Activated CD8-positive, alpha-beta T cell treated with anti-CD3 and anti-CD28 coated beads for 36 hours (primary cell): Measurements from ENCODE around the gene ATP5F1D. TPM values are rescaled to one million over a fixed set of nuclear protein-coding genes. Genes with fewer than 3 reads are reported as not detected.

Source experiments
- ATAC-seq: fragments of 200-7000 bp; cut with Tn5 transposase; one replicate; pipeline ENCODE4 v1.10.0; 2021; ENCODE audit warnings: mild to moderate bottlenecking, moderate library complexity
- CTCF ChIA-PET: fragments of 350-600 bp; sonication (Branson Sonifier 250); formaldehyde crosslinking; loops from one replicate; lab custom pipeline; 2021; ENCODE audit warnings: antibody characterized with exemption; lab: Charles Lee
- POLR2A ChIA-PET: fragments of 350-600 bp; sonication (Branson Sonifier 250); formaldehyde crosslinking; loops from one replicate; lab custom pipeline; 2021; ENCODE audit warnings: antibody characterized with exemption; lab: Charles Lee
- DNase-seq: peaks from one replicate; pipeline ENCODE4 v3.0.0-alpha.2; 2020
- H3K27ac Mint-ChIP-seq: one replicate; pipeline ENCODE4 v1.8.0; 2021; ENCODE audit warnings: mild to moderate bottlenecking, mixed read lengths
- H3K27me3 Mint-ChIP-seq: one replicate; pipeline ENCODE4 v1.8.0; 2021; ENCODE audit warnings: mixed read lengths
- H3K36me3 Mint-ChIP-seq: one replicate; pipeline ENCODE4 v1.8.0; 2021; ENCODE audit warnings: low read depth, mixed read lengths
- H3K4me1 Mint-ChIP-seq: one replicate; pipeline ENCODE4 v1.8.0; 2021; ENCODE audit warnings: low read depth, mixed read lengths
- H3K4me3 Mint-ChIP-seq: one replicate; pipeline ENCODE4 v1.8.0; 2021; ENCODE audit warnings: mild to moderate bottlenecking, moderate library complexity, mixed read lengths
- H3K9me3 Mint-ChIP-seq: one replicate; pipeline ENCODE4 v1.8.0; 2021; ENCODE audit warnings: mixed read lengths
- intact Hi-C: fragments of 100-400 bp; cut with micrococcal nuclease; formaldehyde crosslinking; loops from one replicate; pipeline ENCODE4 v1.10.0; 2022
- total RNA-seq, 2 experiments: library from RNA; stranded (reverse); gene quantifications; one replicate each; pipeline ENCODE4 v1.2.3, GENCODE V29; 2021
- TF ChIP-seq, protein P1 (sequence below): fragments of 200-600 bp; IDR thresholded peaks from one replicate; pipeline ENCODE4 v1.8.0; 2022; ENCODE audit warnings: antibody characterized with exemption, mild to moderate bottlenecking

The ATP5F1D gene
- total RNA-seq, 2 experiments from 2014 or later = 186 to 199 TPM

DNA sequence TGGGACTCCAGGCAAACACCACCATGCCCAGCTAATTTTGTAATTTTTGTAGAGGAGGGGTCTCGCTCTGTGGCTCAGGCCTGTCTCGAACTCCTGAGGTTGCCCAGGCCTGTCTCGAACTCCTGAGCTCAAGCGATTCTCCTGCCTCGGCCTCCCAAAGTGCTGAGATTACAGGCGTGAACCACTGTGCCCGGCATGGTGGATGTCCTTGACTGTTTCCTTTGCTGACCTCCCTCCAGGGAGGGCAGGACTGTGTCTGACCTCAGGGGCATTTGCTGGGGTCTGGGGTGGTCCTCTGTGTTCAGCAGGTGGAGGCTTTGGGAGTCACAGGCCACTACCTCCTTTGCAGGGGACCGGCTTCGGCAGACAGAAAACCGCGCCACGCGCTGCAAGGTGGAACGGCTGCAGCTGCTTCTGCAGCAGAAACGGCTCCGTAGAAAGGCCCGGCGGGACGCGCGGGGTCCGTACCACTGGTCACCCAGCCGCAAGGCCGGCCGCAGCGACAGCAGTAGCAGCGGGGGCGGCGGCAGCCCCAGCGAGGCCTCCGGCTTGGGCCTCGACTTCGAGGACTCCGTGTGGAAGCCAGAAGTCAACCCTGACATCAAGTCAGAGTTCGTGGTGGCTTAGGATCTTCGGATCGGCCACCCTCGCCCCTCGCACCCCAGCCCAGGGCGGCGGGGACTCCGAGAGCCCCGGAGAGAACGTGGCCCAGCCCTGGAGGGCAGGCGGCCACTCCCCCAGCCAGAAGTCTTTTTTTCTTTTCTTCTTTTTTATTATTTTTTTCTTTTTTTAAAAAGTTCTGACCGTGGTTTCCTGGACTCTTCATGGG, 15.3 kb downstream of the ATP5F1D start:
- H3K9me3 Mint-ChIP-seq = no peaks in the 10 kb centered on the region
- H3K27me3 Mint-ChIP-seq = no peaks in the 10 kb centered on the region
- peak overlapping the region; percentile 68 for H3K27ac Mint-ChIP-seq
- TF ChIP-seq, protein P1, sequence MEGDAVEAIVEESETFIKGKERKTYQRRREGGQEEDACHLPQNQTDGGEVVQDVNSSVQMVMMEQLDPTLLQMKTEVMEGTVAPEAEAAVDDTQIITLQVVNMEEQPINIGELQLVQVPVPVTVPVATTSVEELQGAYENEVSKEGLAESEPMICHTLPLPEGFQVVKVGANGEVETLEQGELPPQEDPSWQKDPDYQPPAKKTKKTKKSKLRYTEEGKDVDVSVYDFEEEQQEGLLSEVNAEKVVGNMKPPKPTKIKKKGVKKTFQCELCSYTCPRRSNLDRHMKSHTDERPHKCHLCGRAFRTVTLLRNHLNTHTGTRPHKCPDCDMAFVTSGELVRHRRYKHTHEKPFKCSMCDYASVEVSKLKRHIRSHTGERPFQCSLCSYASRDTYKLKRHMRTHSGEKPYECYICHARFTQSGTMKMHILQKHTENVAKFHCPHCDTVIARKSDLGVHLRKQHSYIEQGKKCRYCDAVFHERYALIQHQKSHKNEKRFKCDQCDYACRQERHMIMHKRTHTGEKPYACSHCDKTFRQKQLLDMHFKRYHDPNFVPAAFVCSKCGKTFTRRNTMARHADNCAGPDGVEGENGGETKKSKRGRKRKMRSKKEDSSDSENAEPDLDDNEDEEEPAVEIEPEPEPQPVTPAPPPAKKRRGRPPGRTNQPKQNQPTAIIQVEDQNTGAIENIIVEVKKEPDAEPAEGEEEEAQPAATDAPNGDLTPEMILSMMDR = no peak
- peaks cover 46% of the 10 kb centered on the region for H3K36me3 Mint-ChIP-seq
- ATAC-seq = no peak
- DNase-seq = no peak
- H3K4me3 Mint-ChIP-seq = no peak overlapping the region
- H3K4me1 Mint-ChIP-seq = peaks cover 44% of the 10 kb centered on the region
- intact Hi-C loops = no loop called here
- POLR2A ChIA-PET = interaction anchor here (0.9 to 1.8 kb wide), 2 partner anchors 13 to 18 kb away, joined by 3 to 8 read pairs; partner anchors contain the start of gene FAM174C
- CTCF ChIA-PET = interaction anchor here (3.0 to 16.1 kb wide), 2 partner anchors 10 to 13 kb away, joined by 14 to 449 read pairs; partner anchors contain the start of gene ATP5F1D

DNA sequence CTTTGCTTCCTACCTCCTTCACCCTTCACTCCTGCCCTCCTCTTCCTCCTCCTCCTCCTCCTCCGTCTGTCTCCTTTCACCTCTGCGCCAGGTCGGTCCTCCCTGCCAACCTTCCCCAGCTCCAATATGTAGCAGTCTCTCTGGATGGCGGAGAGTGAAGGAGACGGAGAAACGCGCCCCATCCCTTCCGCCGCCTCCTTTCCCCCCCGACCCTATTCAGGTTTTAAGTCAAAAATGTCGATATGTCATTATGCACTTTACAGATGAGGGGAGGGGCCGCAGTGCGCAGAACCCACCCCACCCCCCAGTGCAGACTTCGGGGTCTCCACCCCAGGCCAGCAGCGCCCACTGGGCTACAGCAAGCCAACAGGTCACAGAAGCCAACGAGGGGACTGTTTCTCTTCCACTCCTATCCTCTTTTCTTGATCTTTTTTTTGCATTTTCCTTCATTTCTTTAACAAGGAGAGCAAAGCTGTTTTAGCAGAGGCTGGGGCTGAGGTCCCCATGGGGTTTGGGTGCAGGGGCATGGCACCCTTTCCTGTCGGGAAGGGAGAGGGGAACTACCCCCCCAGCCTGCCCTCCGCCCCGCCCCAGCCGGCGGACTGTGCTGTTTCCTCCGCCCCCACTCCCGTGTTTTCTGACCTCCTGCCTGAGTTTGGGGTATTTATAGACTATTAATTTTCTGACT, 16.1 kb downstream of the ATP5F1D start:
- CTCF ChIA-PET = interaction anchor here (3.0 to 16.1 kb wide), 2 partner anchors 9 to 14 kb away, joined by 14 to 449 read pairs; partner anchors contain the start of gene ATP5F1D
- POLR2A ChIA-PET = interaction anchor here (2.3 to 3.5 kb wide), 2 partner anchors 12 to 14 kb away, joined by 15 to 22 read pairs; partner anchors contain the start of gene CIRBP
- Mint-ChIP-seq H3K27me3 (no peaks in the 10 kb centered on the region), H3K9me3 (no peaks in the 10 kb centered on the region), H3K4me3 (peak overlapping the region; percentile 98), H3K36me3 (peaks cover 41% of the 10 kb centered on the region), H3K4me1 (peaks cover 48% of the 10 kb centered on the region), H3K27ac (peak overlapping the region; percentile 96)
- TF ChIP-seq, protein P1 = no peak
- intact Hi-C loops = no loop called here
- peak; percentile 18 for DNase-seq
- ATAC-seq = no peak

- CTCF ChIA-PET = interaction anchor here (16.1 kb wide), 1 partner anchor 14 kb away, joined by 449 read pairs; the partner anchor contains the start of gene ATP5F1D
- peaks cover 52% of the 10 kb centered on the region for H3K4me1 Mint-ChIP-seq
Measured at GRCh38 chr19:1258163-1258492, 16.6 kb downstream of the ATP5F1D start.

GRCh38 chr19:1258707-1259205, 17.2 kb downstream of the ATP5F1D start:
- Mint-ChIP-seq H3K36me3 (peaks cover 37% of the 10 kb centered on the region), H3K27ac (peak overlapping the region; percentile 96), H3K27me3 (no peaks in the 10 kb centered on the region), H3K9me3 (no peaks in the 10 kb centered on the region), H3K4me3 (peak overlapping the region; percentile 98), H3K4me1 (peaks cover 51% of the 10 kb centered on the region)
- ATAC-seq (no peak), DNase-seq (peak; percentile 38)
- intact Hi-C loops = no loop called here
- ChIA-PET CTCF (interaction anchor here (16.1 kb wide), 1 partner anchor 15 kb away, joined by 449 read pairs; the partner anchor contains the start of gene ATP5F1D), POLR2A (interaction anchor here (1.2 to 3.5 kb wide), 5 partner anchors 9 to 173 kb away, joined by 4 to 22 read pairs (median 7); partner anchors contain the start of gene CIRBP)
- TF ChIP-seq, protein P1 = no peak

More at GRCh38 chr19:1258163-1258492, 16.6 kb downstream of the ATP5F1D start:
- ATAC-seq (no peak), DNase-seq (no peak)
- Mint-ChIP-seq H3K36me3 (peaks cover 39% of the 10 kb centered on the region), H3K27ac (peak overlapping the region; percentile 96), H3K4me3 (peak overlapping the region; percentile 98), H3K9me3 (no peaks in the 10 kb centered on the region), H3K27me3 (no peaks in the 10 kb centered on the region)
- intact Hi-C loops = no loop called here
- TF ChIP-seq, protein P1 = no peak
- POLR2A ChIA-PET = interaction anchor here (1.6 to 3.5 kb wide), 3 partner anchors 11 to 172 kb away, joined by 6 to 22 read pairs (median 15); partner anchors contain the start of gene CIRBP
